Adipocyte (in vitro differentiated cells): ENCODE measurements around the gene MEIS1.
A peak's percentile ranks its signal among the peaks of the same experiment; 100 is the strongest.
"Not testable (repeated sequence)": the region's sequence is repeated elsewhere in the genome, so short reads cannot be mapped to it uniquely, and the experiment has no call there.

ENCODE experiments used
- DNase-seq: peaks from one replicate; pipeline ENCODE4 v3.0.0-alpha.2; 2015; ENCODE audit warnings: low read depth
- H3K27me3 ChIP-seq: replicated peaks from 2 replicates; pipeline ENCODE4 v1.7.0; 2013; ENCODE audit warnings: mild to moderate bottlenecking, low read length, moderate library complexity; ENCODE audit not compliant: control insufficient read depth, insufficient read depth
- H3K36me3 ChIP-seq: 2 replicates; pipeline ENCODE4 v1.7.0; 2013; ENCODE audit warnings: low read length, mild to moderate bottlenecking, moderate library complexity; ENCODE audit not compliant: control insufficient read depth, insufficient read depth, severe bottlenecking
- H3K4me1 ChIP-seq: 2 replicates; pipeline ENCODE4 v1.7.0; 2013; ENCODE audit warnings: mild to moderate bottlenecking, low read length, moderate library complexity; ENCODE audit not compliant: control insufficient read depth, insufficient read depth
- H3K4me3 ChIP-seq: 2 replicates; pipeline ENCODE4 v1.7.0; 2013; ENCODE audit warnings: mild to moderate bottlenecking, low read length, moderate library complexity
- H3K9ac ChIP-seq: 2 replicates; pipeline ENCODE4 v1.7.0; 2013; ENCODE audit warnings: mild to moderate bottlenecking, low read length, moderate library complexity
- H3K9me3 ChIP-seq: 2 replicates; pipeline ENCODE4 v1.7.0; 2013; ENCODE audit warnings: mild to moderate bottlenecking, low read length, moderate library complexity; ENCODE audit not compliant: control insufficient read depth

The MEIS1 gene

GRCh38 chr2:66478299-66478698 lies 43.4 kb downstream of the MEIS1 start:
- H3K4me3 ChIP-seq: no peak overlapping the region
- H3K27me3 ChIP-seq: no peaks in the 10 kb centered on the region
- no peak for DNase-seq
- no peak overlapping the region for H3K9ac ChIP-seq
- no peaks in the 10 kb centered on the region for H3K4me1 ChIP-seq
- H3K9me3 ChIP-seq: no peaks in the 10 kb centered on the region
- peaks cover 25% of the 10 kb centered on the region for H3K36me3 ChIP-seq

- Histone ChIP-seq H3K4me1 (no peaks in the 10 kb centered on the region), H3K9me3 (no peaks in the 10 kb centered on the region), H3K9ac (no peak overlapping the region), H3K36me3 (peaks cover 30% of the 10 kb centered on the region), H3K4me3 (no peak overlapping the region), H3K27me3 (no peaks in the 10 kb centered on the region)
- no peak for DNase-seq
Observed at GRCh38 chr2:66478731-66479316, 43.9 kb downstream of the MEIS1 start.

- Histone ChIP-seq H3K9me3 (no peaks in the 10 kb centered on the region), H3K9ac (no peak overlapping the region), H3K4me1 (no peaks in the 10 kb centered on the region), H3K36me3 (peaks cover 20% of the 10 kb centered on the region), H3K27me3 (no peaks in the 10 kb centered on the region), H3K4me3 (no peak overlapping the region)
- no peak for DNase-seq
Observed at GRCh38 chr2:66481100-66481549, 46.2 kb downstream of the MEIS1 start.

- H3K4me3 ChIP-seq, H3K9me3 ChIP-seq, H3K9ac ChIP-seq, H3K4me1 ChIP-seq, H3K27me3 ChIP-seq, DNase-seq: not testable (repeated sequence)
- peaks cover 12% of the 10 kb centered on the region for H3K36me3 ChIP-seq
Observed at GRCh38 chr2:66485252-66485651, 50.3 kb downstream of the MEIS1 start.

GRCh38 chr2:66488946-66489345 lies 54.0 kb downstream of the MEIS1 start:
- H3K4me3 ChIP-seq: no peak overlapping the region
- H3K27me3 ChIP-seq: no peaks in the 10 kb centered on the region
- no peaks in the 10 kb centered on the region for H3K36me3 ChIP-seq
- no peaks in the 10 kb centered on the region for H3K9me3 ChIP-seq
- H3K4me1 ChIP-seq: no peaks in the 10 kb centered on the region
- H3K9ac ChIP-seq: no peak overlapping the region
- no peak for DNase-seq

GRCh38 chr2:66489436-66489835 lies 54.5 kb downstream of the MEIS1 start:
- H3K9ac ChIP-seq: no peak overlapping the region
- peaks cover 1% of the 10 kb centered on the region for H3K4me1 ChIP-seq
- H3K36me3 ChIP-seq: no peaks in the 10 kb centered on the region
- no peak for DNase-seq
- no peaks in the 10 kb centered on the region for H3K27me3 ChIP-seq
- no peaks in the 10 kb centered on the region for H3K9me3 ChIP-seq
- H3K4me3 ChIP-seq: no peak overlapping the region

GRCh38 chr2:66490588-66491001 lies 55.7 kb downstream of the MEIS1 start:
- DNase-seq: peak; percentile 53
- Histone ChIP-seq H3K9me3 (no peaks in the 10 kb centered on the region), H3K9ac (no peak overlapping the region), H3K4me3 (no peak overlapping the region), H3K36me3 (no peaks in the 10 kb centered on the region), H3K27me3 (no peaks in the 10 kb centered on the region), H3K4me1 (peaks cover 13% of the 10 kb centered on the region)

- Histone ChIP-seq H3K27me3 (no peaks in the 10 kb centered on the region), H3K9me3 (no peaks in the 10 kb centered on the region), H3K9ac (no peak overlapping the region), H3K4me1 (peaks cover 32% of the 10 kb centered on the region), H3K36me3 (no peaks in the 10 kb centered on the region), H3K4me3 (no peak overlapping the region)
- DNase-seq: peak; percentile 42
Observed at GRCh38 chr2:66494708-66495107, 59.8 kb downstream of the MEIS1 start.

- H3K4me3 ChIP-seq: peak overlapping the region; percentile 58
- peak; percentile 54 for DNase-seq
- peak overlapping the region; percentile 71 for H3K9ac ChIP-seq
- no peaks in the 10 kb centered on the region for H3K36me3 ChIP-seq
- peaks cover 32% of the 10 kb centered on the region for H3K4me1 ChIP-seq
- H3K27me3 ChIP-seq: no peaks in the 10 kb centered on the region
- no peaks in the 10 kb centered on the region for H3K9me3 ChIP-seq
Observed at GRCh38 chr2:66495788-66496640, 61.1 kb downstream of the MEIS1 start.

- DNase-seq: no peak
- H3K4me1 ChIP-seq: peaks cover 32% of the 10 kb centered on the region
- no peaks in the 10 kb centered on the region for H3K27me3 ChIP-seq
- H3K9ac ChIP-seq: peak overlapping the region; percentile 71
- no peaks in the 10 kb centered on the region for H3K9me3 ChIP-seq
- H3K36me3 ChIP-seq: no peaks in the 10 kb centered on the region
- peak overlapping the region; percentile 58 for H3K4me3 ChIP-seq
Observed at GRCh38 chr2:66496670-66497420, 61.9 kb downstream of the MEIS1 start.
